GM13976 (cell line): ENCODE measurements around the gene INTS4.
A peak's percentile ranks its signal among the peaks of the same experiment; 100 is the strongest.
"Not testable (repeated sequence)": the region's sequence is repeated elsewhere in the genome, so short reads cannot be mapped to it uniquely, and the experiment has no call there.

Source experiments
- DNase-seq: peaks from one replicate; pipeline ENCODE4 v3.0.0; 2012; ENCODE audit warnings: low spot score
- CTCF ChIP-seq: IDR thresholded peaks from 2 replicates; pipeline ENCODE4 v1.5.1; 2012; ENCODE audit warnings: borderline replicate concordance, mild to moderate bottlenecking; ENCODE audit not compliant: insufficient read depth; ENCODE audit errors: extremely low read depth, missing control alignments, control extremely low read depth
- in situ Hi-C: fragments of 300-500 bp; cut with MboI; formaldehyde crosslinking; loops from one replicate; pipeline ENCODE4 v1.12.0; 2022; ENCODE audit warnings: low sequenced_read_pairs, mixed read lengths, inconsistent platforms; ENCODE audit not compliant: unreplicated experiment

Gene INTS4

GRCh38 chr11:78032090-78032489 is 37.6 kb upstream of the INTS4 start:
- DNase-seq = no peak
- in situ Hi-C loops = no loop called here
- TF ChIP-seq CTCF = no peak

GRCh38 chr11:78031629-78032028 is 37.2 kb upstream of the INTS4 start:
- in situ Hi-C loops = no loop called here
- no peak for TF ChIP-seq CTCF
- peak; percentile 41 for DNase-seq

GRCh38 chr11:78030429-78031325 is 36.2 kb upstream of the INTS4 start:
- no peak for TF ChIP-seq CTCF
- no peak for DNase-seq
- in situ Hi-C loops = no loop called here

GRCh38 chr11:78028423-78028822 is 34.0 kb upstream of the INTS4 start:
- DNase-seq, in situ Hi-C loops: not testable (repeated sequence)

GRCh38 chr11:78027759-78028158 is 33.3 kb upstream of the INTS4 start:
- in situ Hi-C loops = no loop called here

GRCh38 chr11:78025378-78025777 is 30.9 kb upstream of the INTS4 start:
- no peak for DNase-seq
- TF ChIP-seq CTCF = no peak
- in situ Hi-C loops = no loop called here

More at GRCh38 chr11:78027759-78028158, 33.3 kb upstream of the INTS4 start:
- DNase-seq = no peak
- no peak for TF ChIP-seq CTCF

GRCh38 chr11:78023426-78023825 is 29.0 kb upstream of the INTS4 start:
- TF ChIP-seq CTCF = no peak
- no peak for DNase-seq
- in situ Hi-C loops = no loop called here
